ENCODE measurements around the gene TRMT2B. TPM values are rescaled to one million over a fixed set of nuclear protein-coding genes. Genes with fewer than 3 reads are reported as not detected.
"Not testable (repeated sequence)": the region's sequence is repeated elsewhere in the genome, so short reads cannot be mapped to it uniquely, and the experiment has no call there.

The TRMT2B gene
- total RNA-seq, 2 donors from 2014 or later, result 12.9 to 14.7 TPM

DNA sequence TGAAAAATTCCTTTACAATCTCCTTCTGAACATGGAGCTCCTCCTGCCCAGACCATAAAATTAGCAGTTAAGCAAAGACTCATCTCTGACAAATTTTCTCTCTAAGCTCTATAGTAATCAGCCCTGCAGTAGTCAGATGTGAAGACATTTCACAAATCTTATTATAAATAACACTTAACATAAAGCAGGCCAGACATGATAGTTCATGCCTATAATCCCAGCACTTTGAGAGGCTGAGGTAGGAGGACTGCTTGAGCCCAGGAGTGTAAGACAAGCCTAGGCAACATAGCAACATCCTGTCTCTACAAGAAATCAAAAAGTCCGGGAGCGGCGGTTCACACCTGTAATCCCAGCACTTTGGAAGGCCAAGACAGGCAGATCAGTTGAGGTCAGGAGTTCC, 29.9 kb downstream of the TRMT2B start:
- intact Hi-C loops (cut with DNase I), result no loop called here
- no peak for DNase-seq (ENCODE audit: low spot score)

GRCh38 chrX:101012031-101012430, 39.9 kb downstream of the TRMT2B start:
- intact Hi-C loops (cut with DNase I), result not testable (repeated sequence)

GRCh38 chrX:101009090-101009489, 42.8 kb downstream of the TRMT2B start:
- no peak for DNase-seq (ENCODE audit: low spot score)
- intact Hi-C loops (cut with DNase I), result no loop called here

More at GRCh38 chrX:101012031-101012430, 39.9 kb downstream of the TRMT2B start:
- not testable (repeated sequence) for DNase-seq (ENCODE audit: low spot score)

DNA sequence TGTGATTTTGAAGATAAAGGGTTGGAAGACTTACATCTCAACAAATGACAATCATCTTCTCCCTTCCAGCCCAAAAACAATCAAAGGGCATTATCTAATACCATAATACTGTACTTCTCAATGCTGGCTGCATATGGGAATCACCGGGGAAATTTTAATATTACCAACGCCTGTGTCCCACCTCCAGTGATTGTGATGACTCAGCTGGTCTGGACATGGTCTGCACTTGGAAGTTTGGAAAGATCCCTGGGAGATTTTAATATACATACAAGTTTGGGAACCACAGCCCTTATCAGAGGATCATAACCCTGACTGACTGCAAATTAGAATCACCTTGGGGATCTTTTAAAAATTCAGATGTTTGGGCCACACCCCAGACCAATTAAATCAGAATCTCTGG, 52.5 kb downstream of the TRMT2B start:
- no peak for DNase-seq (ENCODE audit: low spot score)
- intact Hi-C loops (cut with DNase I), result no loop called here

DNA sequence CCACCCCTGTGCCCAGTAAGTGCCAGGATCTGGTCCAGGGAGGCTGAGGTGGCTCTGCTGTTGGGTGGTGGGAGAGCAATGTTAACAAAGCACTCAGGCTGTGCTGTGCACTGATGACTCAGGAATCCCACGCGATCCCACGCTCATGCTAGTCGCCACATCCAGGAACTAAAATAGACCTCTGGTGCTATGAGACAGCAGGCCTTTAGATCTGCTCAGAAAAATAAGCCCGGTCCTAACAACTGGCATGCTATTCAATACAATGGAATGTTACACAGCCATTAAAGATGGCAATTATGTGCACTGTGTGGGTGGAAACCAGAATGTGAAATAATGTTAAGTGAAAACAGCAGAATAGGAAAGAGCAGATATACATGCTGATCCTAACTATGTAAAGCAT, 56.4 kb downstream of the TRMT2B start:
- no peak for DNase-seq (ENCODE audit: low spot score)
- intact Hi-C loops (cut with DNase I), result no loop called here

DNA sequence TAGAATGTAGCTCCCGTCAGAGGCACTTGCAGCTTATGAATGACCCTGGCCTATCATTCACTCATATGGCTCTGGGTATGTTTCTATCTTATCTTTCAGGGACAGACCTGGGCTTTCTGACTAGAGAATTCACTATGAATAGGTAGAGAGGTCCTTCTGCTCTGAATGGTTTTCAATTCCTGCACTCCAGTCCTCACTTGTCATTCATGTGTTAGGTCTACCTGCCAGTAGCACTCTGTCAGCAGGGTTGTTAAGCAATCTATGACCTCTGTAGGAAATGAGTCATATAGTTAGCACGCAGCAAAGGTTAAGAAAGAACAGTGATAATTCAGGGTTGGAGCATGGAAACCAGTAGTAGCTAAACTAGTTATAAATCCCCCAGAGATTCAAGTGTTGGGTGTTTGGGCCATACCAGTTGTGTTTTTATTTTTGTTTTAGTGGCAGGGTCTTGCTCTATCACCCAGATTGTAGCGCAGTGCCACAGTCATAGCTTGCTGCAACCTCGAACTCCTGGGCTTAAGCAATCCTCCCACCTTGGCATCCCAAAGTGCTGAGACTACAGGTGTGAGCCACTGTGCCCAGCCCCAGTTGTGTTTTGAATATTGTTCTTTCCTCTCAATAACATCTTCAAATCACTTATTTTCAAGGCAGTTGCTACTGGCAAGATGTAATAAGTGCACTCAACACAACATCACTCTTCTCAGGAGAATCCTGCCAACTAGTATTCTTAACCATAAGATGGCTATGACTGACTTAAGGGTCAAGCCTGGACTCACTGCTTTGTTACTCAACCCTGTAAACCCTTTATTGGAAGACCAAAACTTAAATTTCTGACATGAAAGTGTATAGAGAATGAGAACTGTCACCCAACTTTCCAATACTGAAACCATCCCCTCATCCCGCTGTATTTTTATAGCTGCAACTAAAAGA, 57.3 kb downstream of the TRMT2B start:
- no peak for DNase-seq (ENCODE audit: low spot score)
- intact Hi-C loops (cut with DNase I), result no loop called here

DNA sequence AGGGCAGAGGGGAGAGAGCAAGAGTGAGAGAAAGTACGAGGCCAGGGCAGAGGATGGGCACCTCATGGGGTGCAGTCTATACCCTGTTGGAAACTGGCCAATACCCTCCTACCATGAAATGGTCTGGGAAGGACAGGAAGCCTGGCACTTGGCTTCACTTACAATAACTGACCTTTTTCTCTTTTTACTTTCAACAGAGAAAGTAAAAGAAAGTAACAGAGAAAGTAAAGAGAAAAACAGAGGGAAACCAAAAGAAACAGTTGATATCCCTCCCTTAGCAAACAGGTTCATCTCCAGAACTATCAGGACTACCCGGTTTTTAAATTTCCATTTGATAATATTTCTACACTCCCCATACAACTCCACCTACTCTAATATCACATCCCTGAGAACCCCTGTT, 61.8 kb downstream of the TRMT2B start:
- intact Hi-C loops (cut with DNase I), result no loop called here
- no peak for DNase-seq (ENCODE audit: low spot score)

DNA sequence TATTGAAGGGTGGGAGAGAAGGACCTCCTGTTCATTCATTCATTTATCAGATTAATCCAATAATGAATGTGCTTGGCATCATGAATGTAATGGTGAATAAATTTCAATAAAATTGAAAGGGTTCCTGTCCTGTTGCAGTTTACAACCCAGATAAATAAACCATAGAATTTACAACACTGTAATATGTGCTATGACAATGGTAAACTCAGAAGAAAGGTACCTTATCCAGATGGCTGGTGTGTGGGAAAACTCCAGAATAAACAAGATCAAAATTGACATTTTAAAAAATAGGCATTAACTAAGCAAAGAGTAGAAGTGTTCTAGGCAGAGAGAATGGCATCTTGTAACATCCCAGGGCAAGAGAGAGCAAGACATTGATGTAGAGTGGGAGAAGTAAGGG, 67.1 kb downstream of the TRMT2B start:
- no peak for DNase-seq (ENCODE audit: low spot score)
- intact Hi-C loops (cut with DNase I), result no loop called here

DNA sequence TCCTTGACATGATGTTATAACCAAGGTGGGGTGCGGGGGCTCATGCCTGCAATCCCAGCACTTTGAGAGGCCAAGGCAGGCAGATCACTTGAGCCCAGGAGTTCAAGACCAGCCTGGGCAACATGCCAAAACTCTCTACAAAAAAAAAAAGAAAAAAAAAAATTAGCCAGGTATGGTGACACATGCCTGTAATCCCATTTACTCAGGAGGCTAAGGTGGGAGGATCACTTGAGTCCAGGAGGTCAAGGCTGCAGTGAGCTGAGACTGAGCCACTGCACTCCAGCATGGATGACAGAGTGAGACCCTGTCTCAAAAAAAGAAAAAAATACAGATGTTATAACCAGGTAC, 70.4 kb downstream of the TRMT2B start:
- intact Hi-C loops (cut with DNase I); DNase-seq (ENCODE audit: low spot score): not testable (repeated sequence)

- intact Hi-C loops (cut with DNase I), result no loop called here
- DNase-seq (ENCODE audit: low spot score), result no peak
Observed at GRCh38 chrX:100980608-100981497, 71.1 kb downstream of the TRMT2B start.

DNA sequence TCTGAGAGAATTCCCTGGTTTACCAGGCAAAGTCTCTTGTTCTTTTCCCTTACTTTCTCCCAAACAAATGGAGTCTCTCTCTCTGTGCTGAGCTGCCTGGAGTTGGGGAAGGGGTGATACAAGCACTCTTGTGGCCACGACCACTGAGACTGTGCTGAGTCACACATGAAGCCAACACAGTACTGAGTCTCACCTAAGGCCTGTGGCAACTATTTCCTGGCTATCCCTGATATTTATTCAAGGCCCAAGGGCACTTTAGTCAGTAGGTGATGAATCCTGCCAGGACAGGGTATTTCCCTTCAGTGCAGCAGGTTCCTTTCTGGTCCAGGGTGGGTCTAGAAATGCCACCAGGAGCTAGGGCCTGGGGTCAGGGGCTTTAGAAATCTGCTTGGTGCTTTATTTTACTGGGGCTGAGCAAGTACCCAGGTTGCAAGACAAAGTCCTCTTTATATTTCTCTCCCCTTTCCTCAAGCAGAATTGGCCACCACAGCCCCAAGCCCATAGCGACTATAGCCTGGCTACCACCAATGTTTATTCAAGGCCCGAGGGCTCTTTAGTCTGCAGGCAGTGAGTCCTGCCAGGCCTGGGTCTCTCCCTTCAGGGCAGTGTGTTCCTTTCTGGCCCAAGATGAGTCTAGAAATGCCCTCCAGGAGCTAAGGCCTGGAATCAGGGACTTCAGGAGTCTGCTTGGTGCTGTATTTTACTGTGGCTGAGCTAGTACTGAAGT, 71.9 kb downstream of the TRMT2B start:
- DNase-seq (ENCODE audit: low spot score), result no peak
- intact Hi-C loops (cut with DNase I), result no loop called here

DNA sequence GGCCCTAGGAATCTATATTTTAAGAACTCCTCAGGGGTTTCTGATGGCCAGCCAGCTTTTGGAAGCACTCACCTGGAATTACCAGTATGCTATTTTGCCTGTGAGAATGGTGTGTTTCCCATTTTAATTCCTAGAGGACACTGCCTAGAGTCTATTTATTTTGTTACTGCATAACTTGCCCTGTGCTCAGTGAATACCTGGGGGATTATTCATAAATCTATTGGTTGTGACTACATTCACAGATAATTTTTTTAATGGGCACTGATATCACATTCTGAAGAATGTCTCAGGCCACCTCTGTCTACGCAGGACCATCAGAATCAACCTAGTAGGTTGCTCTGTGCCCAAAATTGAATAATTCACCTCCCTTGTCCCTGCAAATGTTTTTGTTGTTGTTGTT, 75.7 kb downstream of the TRMT2B start:
- intact Hi-C loops (cut with DNase I), result no loop called here
- DNase-seq (ENCODE audit: low spot score), result no peak

GRCh38 chrX:100975212-100975611, 76.7 kb downstream of the TRMT2B start:
- intact Hi-C loops (cut with DNase I), result no loop called here
- no peak for DNase-seq (ENCODE audit: low spot score)

DNA sequence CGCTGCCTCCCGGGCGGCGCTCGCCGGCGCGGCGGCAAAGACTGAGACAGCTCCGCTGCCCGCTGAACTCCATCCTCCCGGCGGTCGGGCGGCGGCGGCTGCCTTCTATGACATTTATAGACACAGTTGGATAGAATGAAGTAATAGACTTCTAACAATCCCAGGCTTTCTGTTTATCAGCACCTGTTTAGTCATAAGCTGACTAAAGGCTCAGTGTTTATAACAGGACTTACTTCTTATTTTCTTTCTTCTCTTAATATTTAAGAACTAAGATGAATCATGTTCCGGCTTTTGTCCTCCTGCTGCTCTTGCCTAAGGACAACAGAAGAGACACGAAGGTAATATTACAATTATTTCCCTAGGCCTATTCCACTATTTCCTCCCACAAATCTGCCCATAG, 78.5 kb downstream of the TRMT2B start:
- DNase-seq (ENCODE audit: low spot score), result no peak
- intact Hi-C loops (cut with DNase I), result no loop called here

- intact Hi-C loops (cut with DNase I), result no loop called here
Observed at GRCh38 chrX:100969936-100970335, 82.0 kb downstream of the TRMT2B start.

GRCh38 chrX:100969408-100969807, 82.5 kb downstream of the TRMT2B start, which contains the start of gene ARL13A:
TSS of gene ARL13A (plus strand) at chrX:100969708. CDS start at chrX:100973690, 3,982 bp downstream.
- intact Hi-C loops (cut with DNase I), result no loop called here
- no peak for DNase-seq (ENCODE audit: low spot score)

More at GRCh38 chrX:100969936-100970335, 82.0 kb downstream of the TRMT2B start:
- DNase-seq (ENCODE audit: low spot score), result no peak

GRCh38 chrX:100964362-100964761, 87.5 kb downstream of the TRMT2B start:
- DNase-seq (ENCODE audit: low spot score), result no peak
- intact Hi-C loops (cut with DNase I), result no loop called here

DNA sequence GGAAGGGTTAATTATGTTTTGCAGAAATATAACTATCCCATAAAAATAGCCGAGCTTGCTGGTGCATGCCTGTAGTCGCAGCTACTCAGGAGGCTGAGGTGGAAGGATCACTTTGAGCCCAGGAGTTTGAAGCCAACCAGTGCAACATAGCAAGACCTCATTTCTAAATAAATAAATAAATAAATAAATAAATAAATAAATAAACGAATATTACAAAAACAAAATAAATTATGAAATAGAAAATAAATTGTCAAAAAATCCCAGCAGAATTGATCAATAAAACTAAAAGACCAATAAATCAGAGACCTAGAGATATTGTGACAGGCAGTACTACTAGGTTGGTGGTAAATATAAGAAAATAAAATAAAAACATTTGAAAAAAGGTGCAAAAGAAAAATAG, 89.1 kb downstream of the TRMT2B start:
- intact Hi-C loops (cut with DNase I), result no loop called here
- no peak for DNase-seq (ENCODE audit: low spot score)
